ENCODE measurements around the gene PPFIA2.

GRCh38 chr12:81722004-81722403 lies 37.1 kb downstream of the PPFIA2 start:
- TF ChIP-seq CTCF (IDR thresholded peaks at IDR 0.05) (no peak), POLR2A (IDR thresholded peaks at IDR 0.05) (no peak)
